Stimulated activated CD8-positive, alpha-beta memory T cell treated with anti-CD3 and anti-CD28 coated beads, Interleukin-15, amount 100 ng/mL, for 4 hours (primary cell): ENCODE data around the gene RASSF1.

Experiments
- DNase-seq, 2 donors: peaks; one replicate each; pipeline ENCODE4 v3.0.0-alpha.2; 2020; ENCODE audit warnings: low read depth in 2 of 2

The RASSF1 gene

GRCh38 chr3:50340448-50341329, at the start of gene RASSF1:
TSS of gene RASSF1 (minus strand) at chr3:50340836. CDS start at chr3:50340805, 31 bp downstream.
- peak in 1 of 2 donors; percentile 30 for DNase-seq

- DNase-seq, result no peak
Measured at GRCh38 chr3:50389414-50389767, 48.8 kb upstream of the RASSF1 start.

GRCh38 chr3:50388720-50389413, 48.2 kb upstream of the RASSF1 start:
- DNase-seq, result no peak

GRCh38 chr3:50388016-50388719, 47.5 kb upstream of the RASSF1 start:
- no peak for DNase-seq

- DNase-seq, result no peak
Measured at GRCh38 chr3:50385754-50386153, 45.1 kb upstream of the RASSF1 start.

- no peak for DNase-seq
Measured at GRCh38 chr3:50383750-50384149, 43.1 kb upstream of the RASSF1 start.

- no peak for DNase-seq
Measured at GRCh38 chr3:50382722-50383121, 42.1 kb upstream of the RASSF1 start.

- no peak for DNase-seq
Measured at GRCh38 chr3:50381383-50381782, 40.7 kb upstream of the RASSF1 start.

- no peak for DNase-seq
Measured at GRCh38 chr3:50380405-50381085, 39.9 kb upstream of the RASSF1 start.

GRCh38 chr3:50378757-50379156, 38.1 kb upstream of the RASSF1 start:
- no peak for DNase-seq

- no peak for DNase-seq
Measured at GRCh38 chr3:50378024-50378423, 37.4 kb upstream of the RASSF1 start.

- no peak for DNase-seq
Measured at GRCh38 chr3:50375258-50375931, 34.8 kb upstream of the RASSF1 start.

GRCh38 chr3:50374363-50375257, 34.0 kb upstream of the RASSF1 start:
- DNase-seq, result no peak

- no peak for DNase-seq
Measured at GRCh38 chr3:50373146-50374051, 32.8 kb upstream of the RASSF1 start.

GRCh38 chr3:50372349-50372748, 31.7 kb upstream of the RASSF1 start:
- DNase-seq, result no peak

- DNase-seq, result no peak
Measured at GRCh38 chr3:50371133-50371685, 30.6 kb upstream of the RASSF1 start.

GRCh38 chr3:50370594-50370993, 30.0 kb upstream of the RASSF1 start:
- DNase-seq, result no peak

- DNase-seq, result no peak
Measured at GRCh38 chr3:50369012-50369670, 28.5 kb upstream of the RASSF1 start.
